ENCODE data around the gene JRKL. TPM values are rescaled to one million over a fixed set of nuclear protein-coding genes. Genes with fewer than 3 reads are reported as not detected.
"Not testable (repeated sequence)": the region's sequence is repeated elsewhere in the genome, so short reads cannot be mapped to it uniquely, and the experiment has no call there.

JRKL gene
- total RNA-seq, 2 donors from 2014 or later: 0.66 to 6.0 TPM

DNA sequence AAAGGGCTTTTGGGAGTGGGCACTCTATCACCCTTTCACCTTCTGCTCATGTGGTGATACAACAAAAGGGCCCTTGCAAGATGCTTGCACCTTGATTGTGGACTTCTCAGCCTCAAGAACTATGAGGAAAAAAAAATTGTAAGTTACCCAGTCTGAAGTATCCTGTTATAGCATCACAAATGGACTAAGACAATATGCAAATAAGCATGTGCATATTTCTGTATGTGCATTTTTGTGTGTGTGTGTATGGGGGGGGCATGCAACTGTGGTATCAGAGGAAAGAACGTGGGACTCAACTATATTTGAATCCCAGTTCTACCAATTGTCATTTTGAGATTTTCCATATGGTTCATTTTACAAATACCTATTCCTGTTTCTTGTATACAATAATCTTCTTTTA lies 10.9 kb downstream of the JRKL start:
- DNase-seq (no peak), ATAC-seq (no peak)
- no peaks in the 10 kb centered on the region for H3K27me3 ChIP-seq
- no peaks in the 10 kb centered on the region for H3K9me3 ChIP-seq
- no peaks in the 10 kb centered on the region for H3K4me1 ChIP-seq
- no peak overlapping the region for H3K4me3 ChIP-seq
- H3K36me3 ChIP-seq (replicated peaks in 1 of 2; ENCODE audit: insufficient read depth in 1 of 2, low read depth in 2 of 2): no peaks in the 10 kb centered on the region
- no peak overlapping the region for H3K27ac ChIP-seq
- intact Hi-C loops (cut with DNase I): no loop called here
- 92% methylated on average over 1 of the region's 1 CpG for WGBS, 2 donors
- TF ChIP-seq POLR2A (IDR thresholded peaks at IDR 0.05) (no peak), CTCF (IDR thresholded peaks at IDR 0.05) (no peak)

GRCh38 chr11:96411412-96411811 lies 21.6 kb downstream of the JRKL start:
- DNase-seq; H3K36me3 ChIP-seq (replicated peaks in 1 of 2; ENCODE audit: insufficient read depth in 1 of 2, low read depth in 2 of 2); H3K9me3 ChIP-seq; H3K4me1 ChIP-seq; ATAC-seq; H3K27me3 ChIP-seq; H3K4me3 ChIP-seq; intact Hi-C loops (cut with DNase I): not testable (repeated sequence)
- H3K27ac ChIP-seq: peak overlapping the region in 1 of 4 donors; percentile 25
- 47 to 66% methylated on average over 12 to 18 of the region's 18 CpGs for WGBS, 2 donors
- TF ChIP-seq POLR2A (IDR thresholded peaks at IDR 0.05): peak in 1 of 3 donors; percentile 49

DNA sequence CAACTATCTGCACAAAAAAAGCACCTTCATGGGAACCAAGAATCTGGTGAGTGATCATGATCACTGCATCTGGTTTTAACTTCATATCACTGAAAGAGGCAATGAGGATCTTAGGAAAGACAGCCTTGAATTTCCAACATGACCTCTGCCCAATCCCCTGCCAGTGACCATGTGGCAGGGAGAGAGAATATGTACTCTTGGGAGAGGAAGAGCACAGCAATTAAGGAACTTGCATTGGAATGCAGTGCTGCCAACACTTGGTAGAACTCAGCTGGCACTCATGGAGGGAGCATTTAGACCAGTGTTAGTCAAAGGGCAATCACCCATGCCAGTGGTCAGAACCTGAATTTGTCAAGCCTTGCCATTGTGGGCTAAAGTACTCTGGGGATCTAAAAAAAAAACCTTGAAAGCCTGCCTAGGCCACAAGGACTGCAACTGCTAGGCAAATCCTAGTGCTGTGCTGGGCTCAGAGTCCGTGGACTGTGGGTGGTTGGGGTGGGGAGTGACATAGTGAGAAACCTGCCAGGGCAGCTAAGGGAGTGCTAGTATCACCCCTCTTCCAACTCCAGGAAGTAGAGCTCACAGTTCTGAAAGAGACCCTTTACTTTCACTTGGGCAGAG lies 23.1 kb downstream of the JRKL start:
- no peaks in the 10 kb centered on the region for H3K9me3 ChIP-seq
- no peaks in the 10 kb centered on the region for H3K27me3 ChIP-seq
- H3K4me3 ChIP-seq: no peak overlapping the region
- no peaks in the 10 kb centered on the region for H3K36me3 ChIP-seq (replicated peaks in 1 of 2; ENCODE audit: insufficient read depth in 1 of 2, low read depth in 2 of 2)
- H3K27ac ChIP-seq: no peak overlapping the region
- ATAC-seq (no peak), DNase-seq (no peak)
- intact Hi-C loops (cut with DNase I): no loop called here
- no peak for TF ChIP-seq CTCF (IDR thresholded peaks at IDR 0.05)
- no peak for TF ChIP-seq POLR2A (IDR thresholded peaks at IDR 0.05)
- 78 to 85% methylated on average over 1 of the region's 1 CpG for WGBS, 2 donors
- no peaks in the 10 kb centered on the region for H3K4me1 ChIP-seq

DNA sequence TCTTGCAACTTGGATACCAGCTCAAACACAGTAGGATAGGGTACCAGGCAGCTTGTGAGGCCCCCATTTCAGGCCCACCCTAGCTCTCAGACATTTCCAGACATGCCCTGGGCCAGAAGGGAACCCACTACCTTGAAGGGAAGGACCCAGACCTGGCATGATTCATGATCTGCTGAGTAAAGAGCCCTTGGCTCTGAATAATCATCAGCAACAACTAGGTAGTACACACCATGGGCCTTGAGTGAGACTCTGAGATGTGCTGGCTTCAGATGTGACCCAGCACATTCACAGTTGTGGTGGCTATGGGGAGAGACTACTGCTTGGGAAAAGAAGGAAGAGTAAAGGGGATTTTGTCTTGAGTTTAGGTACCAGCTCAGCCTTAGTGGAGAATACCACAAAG lies 23.6 kb downstream of the JRKL start:
- ATAC-seq: no peak

DNA sequence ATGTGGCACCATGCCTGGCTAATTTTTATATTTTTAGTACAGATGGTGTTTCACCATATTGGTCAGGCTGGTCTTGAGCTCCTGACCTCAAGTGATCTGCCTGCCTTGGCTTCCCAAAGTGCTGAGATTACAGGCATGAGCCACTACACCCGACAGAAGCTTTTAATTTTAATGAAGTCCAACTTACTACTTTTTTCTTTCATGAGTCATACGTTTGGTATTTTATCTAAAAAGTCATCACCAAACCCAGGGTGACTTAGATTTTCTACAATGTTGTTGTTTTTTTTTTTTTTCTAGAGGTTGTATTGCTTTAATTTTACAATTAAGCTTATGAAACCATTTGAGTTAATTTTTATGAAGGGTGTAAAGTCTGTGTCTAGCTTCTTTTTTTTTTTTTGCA lies 34.9 kb downstream of the JRKL start:
- Histone ChIP-seq H3K27me3 (no peaks in the 10 kb centered on the region), H3K4me3 (no peak overlapping the region), H3K27ac (no peak overlapping the region), H3K36me3 (replicated peaks in 1 of 2; ENCODE audit: insufficient read depth in 1 of 2, low read depth in 2 of 2) (no peaks in the 10 kb centered on the region), H3K4me1 (no peaks in the 10 kb centered on the region), H3K9me3 (no peaks in the 10 kb centered on the region)
- intact Hi-C loops (cut with DNase I): no loop called here
- 15 to 17% methylated on average over 2 of the region's 2 CpGs for WGBS, 2 donors
- ATAC-seq (no peak), DNase-seq (no peak)
- TF ChIP-seq POLR2A (IDR thresholded peaks at IDR 0.05) (no peak), CTCF (IDR thresholded peaks at IDR 0.05) (no peak)

More for the DNA sequence above, 23.6 kb downstream of the JRKL start:
- Histone ChIP-seq H3K27ac (no peak overlapping the region), H3K4me3 (no peak overlapping the region), H3K9me3 (no peaks in the 10 kb centered on the region), H3K4me1 (no peaks in the 10 kb centered on the region), H3K27me3 (no peaks in the 10 kb centered on the region), H3K36me3 (replicated peaks in 1 of 2; ENCODE audit: insufficient read depth in 1 of 2, low read depth in 2 of 2) (no peaks in the 10 kb centered on the region)
- no peak for DNase-seq
- TF ChIP-seq POLR2A (IDR thresholded peaks at IDR 0.05): no peak
- TF ChIP-seq CTCF (IDR thresholded peaks at IDR 0.05): no peak
- intact Hi-C loops (cut with DNase I): no loop called here
